HG02885 (cell line): ENCODE data around the gene MAP3K14.

ENCODE experiments used
- ATAC-seq: cut with Tn5 transposase; IDR thresholded peaks from one replicate; pipeline ENCODE4 v1.9.1; 2021; ENCODE audit warnings: mild to moderate bottlenecking; ENCODE audit not compliant: unreplicated experiment, poor library complexity

MAP3K14 gene

GRCh38 chr17:45287526-45288500, 29.0 kb downstream of the MAP3K14 start:
- no peak for ATAC-seq

DNA sequence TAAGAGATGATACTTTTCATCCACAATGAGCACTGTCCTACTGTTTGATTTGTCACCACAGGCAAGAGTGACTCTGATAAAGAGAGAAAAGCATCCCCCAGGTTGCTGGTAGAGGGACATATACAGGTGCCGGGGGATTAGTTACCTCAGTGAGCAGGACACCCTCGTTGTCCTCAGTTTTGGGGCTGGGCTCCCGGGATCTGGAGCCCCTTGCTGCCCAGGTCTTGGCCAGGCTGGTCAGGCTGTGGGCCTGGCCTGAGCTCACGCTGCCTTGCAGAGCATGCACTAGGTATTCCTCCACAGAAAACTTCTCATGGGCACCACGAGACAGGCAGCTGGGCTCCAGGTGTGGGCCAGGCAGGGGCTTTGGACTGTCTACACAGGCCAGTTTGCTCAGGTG, 30.5 kb downstream of the MAP3K14 start:
- no peak for ATAC-seq

- ATAC-seq, result no peak
Measured at GRCh38 chr17:45284176-45285140, 32.4 kb downstream of the MAP3K14 start.

GRCh38 chr17:45283711-45284110, 33.1 kb downstream of the MAP3K14 start:
- no peak for ATAC-seq

DNA sequence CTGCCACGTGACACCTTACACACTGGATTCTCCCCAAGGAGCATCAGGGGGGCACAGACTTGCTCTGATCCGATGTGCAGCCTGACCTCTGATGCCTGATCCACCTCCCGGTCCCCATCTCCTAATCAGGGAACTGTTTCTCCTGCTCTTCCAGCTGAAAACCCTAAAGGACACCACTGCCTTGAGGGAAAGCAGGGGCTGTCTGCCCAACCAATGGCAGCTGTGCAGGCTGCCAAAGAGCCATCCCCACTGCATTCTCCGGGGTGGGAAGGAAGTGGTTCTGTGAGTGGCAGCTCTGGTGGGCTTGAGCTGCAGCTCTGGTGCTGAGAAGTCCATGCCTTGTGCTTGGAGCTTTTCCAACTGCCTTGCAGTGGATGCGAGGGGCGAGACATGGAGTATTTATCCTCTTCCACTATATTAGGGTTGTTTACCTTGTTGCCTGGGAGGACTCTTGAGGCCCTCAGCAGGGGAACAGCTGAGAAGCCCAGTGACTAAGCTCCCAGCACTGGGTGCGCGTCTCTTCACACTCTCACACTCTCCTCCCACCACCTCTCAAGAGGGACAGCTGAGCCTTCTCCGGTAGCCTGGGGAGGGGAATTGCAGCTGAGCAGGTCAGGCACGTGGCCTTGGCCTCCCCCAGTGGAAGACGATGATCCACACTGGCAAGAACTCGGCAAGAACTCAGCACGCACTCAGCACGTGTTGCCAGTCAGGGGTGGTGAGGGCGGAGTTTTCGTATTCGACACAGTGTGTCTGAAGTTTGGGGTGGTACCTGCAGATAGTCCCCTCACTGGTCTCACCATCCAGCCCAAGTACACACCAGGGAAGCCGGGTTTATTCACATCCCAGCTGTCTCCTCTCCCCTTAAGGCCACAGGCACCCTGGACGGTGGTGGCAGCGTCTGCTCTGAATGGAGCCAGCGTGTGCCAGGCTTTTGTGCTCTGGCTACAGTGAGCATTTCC, 33.9 kb downstream of the MAP3K14 start:
- no peak for ATAC-seq

DNA sequence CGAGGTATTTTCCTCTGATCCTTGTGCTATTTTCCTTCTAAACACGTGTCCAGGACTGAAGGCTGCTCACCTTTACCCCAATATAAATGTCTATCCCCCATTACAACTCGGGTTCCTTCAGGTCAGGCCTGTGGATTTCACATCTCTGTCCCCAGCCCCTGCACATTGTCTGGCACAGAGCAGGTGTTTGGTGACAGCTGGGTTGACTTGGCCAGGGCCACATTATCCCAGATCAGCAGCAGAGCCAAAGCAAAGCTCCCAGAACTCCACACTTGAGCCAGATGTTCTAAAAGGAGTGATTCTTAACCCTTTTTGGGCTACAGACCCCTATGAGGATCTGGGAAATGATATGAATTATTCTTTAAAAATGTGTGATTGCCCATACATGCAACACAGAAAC, 36.9 kb downstream of the MAP3K14 start:
- ATAC-seq, result no peak

DNA sequence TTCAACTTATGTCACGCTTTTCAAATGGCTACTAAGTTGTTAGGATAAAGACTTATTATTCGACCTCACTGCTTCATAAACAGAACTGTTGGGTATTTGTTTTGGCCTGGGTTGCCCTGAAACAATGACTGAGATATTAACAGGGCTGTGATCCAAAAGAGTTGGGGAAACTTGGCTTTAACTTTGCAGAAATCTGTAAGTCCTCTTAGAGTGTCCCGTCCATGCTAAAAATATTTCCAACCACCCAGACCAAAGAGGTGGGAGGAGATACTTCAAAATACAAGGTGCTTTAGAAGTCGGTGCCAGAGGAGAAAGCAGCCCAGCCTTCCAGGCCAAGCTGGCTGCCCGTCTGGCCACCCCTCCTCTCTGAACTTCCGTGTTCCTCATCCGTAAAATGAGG, 38.8 kb downstream of the MAP3K14 start:
- ATAC-seq, result no peak

- ATAC-seq, result no peak
Measured at GRCh38 chr17:45277216-45277849, 39.5 kb downstream of the MAP3K14 start.

GRCh38 chr17:45276031-45276430, 40.8 kb downstream of the MAP3K14 start:
- ATAC-seq, result no peak

GRCh38 chr17:45274033-45274432, 42.8 kb downstream of the MAP3K14 start:
- no peak for ATAC-seq

DNA sequence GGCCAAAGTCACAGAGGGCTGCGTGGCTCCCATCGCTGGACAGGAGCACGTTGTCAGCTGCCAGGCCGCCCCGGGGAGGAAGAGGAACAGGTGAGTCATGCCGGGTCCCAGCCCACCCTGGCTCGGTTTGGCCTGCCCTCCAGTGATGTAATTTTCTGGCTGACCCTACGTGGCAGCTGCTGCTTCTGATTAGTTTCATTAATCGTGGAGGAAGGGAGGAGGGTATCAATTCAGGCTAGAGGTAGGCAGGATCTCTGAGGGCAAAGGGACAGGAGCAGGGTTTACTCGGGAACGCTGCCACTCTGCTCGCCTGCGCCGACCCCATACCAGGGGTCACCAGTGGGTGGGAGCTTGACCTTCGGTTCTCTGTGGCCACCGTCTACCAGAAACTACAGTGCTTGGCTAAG, 43.3 kb downstream of the MAP3K14 start:
- ATAC-seq, result no peak

GRCh38 chr17:45271603-45272002, 45.2 kb downstream of the MAP3K14 start:
- ATAC-seq, result no peak

DNA sequence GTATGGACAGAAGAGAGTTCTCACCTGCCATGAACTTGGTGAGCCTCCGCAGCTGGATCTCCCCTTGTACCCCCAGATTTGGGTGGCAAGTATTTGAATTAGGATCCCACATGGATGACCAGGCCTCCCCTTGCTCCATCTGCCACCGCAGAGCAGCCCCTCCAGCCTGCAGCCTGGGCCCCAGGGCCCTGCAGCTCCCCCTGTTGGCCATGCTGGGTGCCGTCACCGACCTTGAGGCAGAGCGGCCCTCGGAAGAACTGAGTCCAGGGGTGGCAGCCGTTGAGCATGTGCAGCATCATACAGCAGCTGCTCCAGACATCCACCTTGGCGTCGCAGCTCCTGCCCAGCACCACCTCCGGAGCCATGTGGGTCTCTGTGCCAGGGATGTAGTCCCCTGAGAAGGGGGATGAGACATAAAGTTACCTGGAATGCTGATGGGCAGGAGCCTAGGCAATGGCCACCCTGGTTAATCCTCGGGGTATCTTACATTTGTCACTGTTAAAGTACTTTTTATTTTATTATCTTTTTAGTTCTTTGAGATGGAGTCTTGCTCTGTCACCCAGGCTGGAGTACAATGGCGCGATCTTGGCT, 45.9 kb downstream of the MAP3K14 start:
- ATAC-seq, result no peak

DNA sequence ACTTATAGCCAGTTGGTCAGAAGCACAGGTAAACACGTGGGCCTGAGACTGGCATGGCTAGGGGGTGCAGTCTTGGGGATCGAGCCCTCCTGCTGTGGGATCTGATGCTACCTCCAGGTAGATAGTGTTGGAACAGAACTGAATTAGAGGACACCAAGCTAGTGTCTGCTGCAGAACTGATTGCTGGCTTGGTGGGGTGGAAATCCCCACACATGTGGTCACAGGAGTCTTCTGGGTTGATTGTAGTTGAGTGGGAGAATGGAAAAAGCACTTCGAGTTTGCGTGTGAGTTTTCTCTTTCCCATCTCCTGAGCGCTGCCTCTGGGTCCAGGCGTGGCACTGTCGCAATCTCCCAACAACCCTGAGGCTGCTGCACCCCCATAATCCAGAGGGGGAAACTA, 46.9 kb downstream of the MAP3K14 start:
- no peak for ATAC-seq

DNA sequence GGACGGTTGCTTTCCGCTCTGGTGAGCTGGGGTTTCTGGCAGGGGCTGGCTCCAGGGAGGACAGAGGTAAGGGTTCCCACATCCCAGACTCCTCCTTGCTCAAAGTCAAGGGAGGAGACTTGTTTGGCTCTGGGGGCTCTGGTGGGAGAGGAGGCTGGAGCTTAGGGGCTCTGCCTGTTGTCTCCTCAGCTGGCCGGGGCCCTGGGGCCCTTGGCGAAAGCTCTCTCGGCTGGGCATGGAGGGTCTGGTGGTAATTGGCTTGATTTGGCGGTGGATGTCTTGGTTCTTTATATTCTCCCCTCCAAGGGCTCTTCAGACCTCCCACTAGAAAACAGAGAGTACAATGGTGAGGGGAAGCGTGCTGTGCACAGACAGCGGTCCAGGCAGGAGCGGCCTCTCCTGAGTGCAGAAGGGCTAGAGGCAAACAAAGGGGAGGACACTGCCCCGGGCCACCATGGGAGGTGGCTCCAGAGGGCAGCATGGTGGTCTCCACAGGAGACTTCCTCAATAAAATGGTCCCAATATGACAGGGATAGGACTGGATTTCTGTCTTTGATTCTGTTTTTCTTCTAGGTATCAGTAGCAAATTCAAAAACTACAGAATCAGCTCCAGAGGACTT, 49.3 kb downstream of the MAP3K14 start:
- ATAC-seq, result no peak

GRCh38 chr17:45266372-45266926, 50.4 kb downstream of the MAP3K14 start:
- no peak for ATAC-seq

- no peak for ATAC-seq
Measured at GRCh38 chr17:45265821-45266220, 51.0 kb downstream of the MAP3K14 start.

GRCh38 chr17:45264988-45265387, 51.8 kb downstream of the MAP3K14 start:
- no peak for ATAC-seq
